ENCODE measurements around the gene TUG1. TPM values are rescaled to one million over a fixed set of nuclear protein-coding genes. Genes with fewer than 3 reads are reported as not detected.

TUG1 gene
- total RNA-seq, 1 donor from 2014 or later, result 83.0 TPM

GRCh38 chr22:30948930-30949342, 20.1 kb upstream of the TUG1 start:
- no peak for TF ChIP-seq CTCF (IDR thresholded peaks at IDR 0.05)
- ChIA-PET POLR2A (interaction anchor here (0.6 kb wide), 1 partner anchor 211 kb away, joined by 6 read pairs; the partner anchor contains the start of gene RNF185), CTCF (interaction anchor here (0.9 to 2.9 kb wide), 2 partner anchors 19 to 136 kb away, joined by 3 to 8 read pairs; no protein-coding TSS in a partner anchor)
- ATAC-seq (ENCODE audit: low read depth) (no peak), DNase-seq (no peak)
- Mint-ChIP-seq H3K4me3 (no peak overlapping the region), H3K27me3 (no peaks in the 10 kb centered on the region), H3K36me3 (ENCODE audit: low read depth) (peaks cover 78% of the 10 kb centered on the region), H3K4me1 (no peaks in the 10 kb centered on the region), H3K27ac (no peak overlapping the region), H3K9me3 (no peaks in the 10 kb centered on the region)
- intact Hi-C loops (cut with micrococcal nuclease), result loop anchor here (1.0 kb wide), 2 partner anchors 136 to 200 kb away; no protein-coding TSS in a partner anchor

- Mint-ChIP-seq H3K9me3 (no peaks in the 10 kb centered on the region), H3K36me3 (ENCODE audit: low read depth) (peaks cover 72% of the 10 kb centered on the region), H3K4me3 (no peak overlapping the region), H3K27me3 (no peaks in the 10 kb centered on the region), H3K27ac (no peak overlapping the region), H3K4me1 (no peaks in the 10 kb centered on the region)
- ChIA-PET POLR2A (no interaction called here), CTCF (interaction anchor here (1.3 to 2.9 kb wide), 2 partner anchors 135 to 281 kb away, joined by 3 to 8 read pairs; no protein-coding TSS in a partner anchor)
- TF ChIP-seq CTCF (IDR thresholded peaks at IDR 0.05), result no peak
- intact Hi-C loops (cut with micrococcal nuclease), result loop anchor here (2.0 kb wide), 1 partner anchor 281 kb away; no protein-coding TSS in a partner anchor
- ATAC-seq (ENCODE audit: low read depth) (no peak), DNase-seq (no peak)
These were observed 19.0 kb upstream of the TUG1 start for GRCh38 chr22:30949934-30950660.

- POLR2A ChIA-PET, result no interaction called here
- peaks cover 69% of the 10 kb centered on the region for H3K36me3 Mint-ChIP-seq (ENCODE audit: low read depth)
- H3K27me3 Mint-ChIP-seq, result no peaks in the 10 kb centered on the region
- no peak overlapping the region for H3K27ac Mint-ChIP-seq
- TF ChIP-seq CTCF (IDR thresholded peaks at IDR 0.05), result no peak
- no peaks in the 10 kb centered on the region for H3K4me1 Mint-ChIP-seq
- DNase-seq, result no peak
- no peak for ATAC-seq (ENCODE audit: low read depth)
- CTCF ChIA-PET, result no interaction called here
- H3K9me3 Mint-ChIP-seq, result no peaks in the 10 kb centered on the region
- H3K4me3 Mint-ChIP-seq, result no peak overlapping the region
- intact Hi-C loops (cut with micrococcal nuclease), result no loop called here
These were observed 15.9 kb upstream of the TUG1 start for GRCh38 chr22:30953206-30953605.

GRCh38 chr22:30955153-30955552, 13.9 kb upstream of the TUG1 start:
- Mint-ChIP-seq H3K4me1 (no peaks in the 10 kb centered on the region), H3K27me3 (no peaks in the 10 kb centered on the region), H3K36me3 (ENCODE audit: low read depth) (peaks cover 52% of the 10 kb centered on the region), H3K9me3 (no peaks in the 10 kb centered on the region), H3K27ac (no peak overlapping the region), H3K4me3 (no peak overlapping the region)
- ATAC-seq (ENCODE audit: low read depth), result no peak
- DNase-seq, result no peak
- ChIA-PET POLR2A (no interaction called here), CTCF (no interaction called here)
- TF ChIP-seq CTCF (IDR thresholded peaks at IDR 0.05), result no peak
- intact Hi-C loops (cut with micrococcal nuclease), result no loop called here

- POLR2A ChIA-PET, result no interaction called here
- H3K4me1 Mint-ChIP-seq, result peaks cover 25% of the 10 kb centered on the region
- ATAC-seq (ENCODE audit: low read depth) (no peak), DNase-seq (no peak)
- H3K36me3 Mint-ChIP-seq (ENCODE audit: low read depth), result peaks cover 15% of the 10 kb centered on the region
- CTCF ChIA-PET, result no interaction called here
- H3K9me3 Mint-ChIP-seq, result peaks cover 3% of the 10 kb centered on the region
- no peak overlapping the region for H3K27ac Mint-ChIP-seq
- TF ChIP-seq CTCF (IDR thresholded peaks at IDR 0.05), result no peak
- H3K4me3 Mint-ChIP-seq, result no peak overlapping the region
- H3K27me3 Mint-ChIP-seq, result no peaks in the 10 kb centered on the region
- intact Hi-C loops (cut with micrococcal nuclease), result loop anchor here (5.0 kb wide), 2 partner anchors 432 to 787 kb away; partner anchors contain the start of genes DEPDC5, DRG1 and PRR14L
These were observed 4.2 kb upstream of the TUG1 start for GRCh38 chr22:30964858-30965257.
